ENCODE data around the gene PRG2. TPM values are rescaled to one million over a fixed set of nuclear protein-coding genes. Genes with fewer than 3 reads are reported as not detected.

The PRG2 gene, protein sequence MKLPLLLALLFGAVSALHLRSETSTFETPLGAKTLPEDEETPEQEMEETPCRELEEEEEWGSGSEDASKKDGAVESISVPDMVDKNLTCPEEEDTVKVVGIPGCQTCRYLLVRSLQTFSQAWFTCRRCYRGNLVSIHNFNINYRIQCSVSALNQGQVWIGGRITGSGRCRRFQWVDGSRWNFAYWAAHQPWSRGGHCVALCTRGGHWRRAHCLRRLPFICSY
- total RNA-seq, result 0.26 and 0.73 TPM in 2 replicates

DNA sequence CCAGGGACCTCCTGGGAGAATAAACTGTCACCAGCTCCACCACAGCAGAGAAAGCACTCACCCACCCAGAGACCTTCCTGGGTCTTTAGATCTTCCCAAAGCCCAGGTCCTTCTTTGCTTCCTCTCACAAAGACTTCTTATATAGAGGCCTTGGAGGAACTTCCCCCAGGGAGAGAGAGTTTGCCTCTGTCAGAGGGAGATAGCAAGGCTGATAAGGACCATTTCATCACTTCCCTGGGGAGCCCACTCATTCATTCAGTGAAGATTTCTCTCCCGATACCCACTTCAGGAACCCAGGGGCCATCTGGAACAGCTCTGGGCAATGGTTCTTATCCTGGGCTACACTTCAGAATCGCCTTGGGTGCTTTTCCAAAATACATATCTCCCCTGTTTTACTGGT is at the start of gene PRG2:
Gene PRG2 (minus strand): TSS at position 116 of the 400 bp plus-strand sequence. CDS start 706 bp downstream, outside the sequence.

DNA sequence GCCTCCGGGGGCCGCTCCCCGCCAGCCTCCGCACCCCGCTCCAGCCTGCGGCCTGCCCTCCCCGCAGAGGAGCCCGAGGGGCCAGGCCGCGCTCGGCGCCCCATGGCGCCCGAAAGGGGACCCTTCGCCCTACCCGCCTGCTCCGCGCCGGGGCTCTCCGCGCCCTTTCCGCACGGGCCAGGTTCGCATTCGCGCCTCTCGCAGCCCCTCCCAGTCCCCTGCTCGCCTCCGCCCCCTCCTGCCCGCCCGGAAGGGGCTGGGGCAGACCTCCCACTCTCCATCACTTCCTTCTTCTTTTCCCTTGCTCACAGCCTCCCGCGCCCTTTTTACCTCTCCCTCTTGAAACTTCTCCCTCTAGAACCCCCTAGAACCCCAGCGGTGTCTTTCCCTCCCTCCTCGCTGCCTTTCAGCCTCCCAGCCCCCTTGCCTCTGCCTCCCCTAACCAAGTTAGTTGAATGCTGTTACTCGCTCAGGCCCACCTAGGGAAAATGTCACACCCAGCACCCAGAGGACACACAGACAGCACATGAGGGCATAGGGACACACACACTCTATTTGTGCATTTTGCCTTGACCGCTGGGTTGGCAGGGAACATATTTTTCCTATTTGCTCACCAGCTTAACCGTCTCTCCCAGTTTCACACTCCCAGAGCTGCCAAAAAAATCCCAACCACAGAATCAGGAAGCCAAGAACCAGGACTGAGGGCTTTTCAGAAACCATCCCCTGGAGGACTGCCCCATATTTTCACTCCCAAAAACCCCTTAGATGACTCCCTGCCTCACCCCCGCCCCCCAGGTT is 36.7 kb upstream of the PRG2 start, which contains the start of gene SLC43A3:
Gene SLC43A3 (minus strand): TSS at position 193 of the 798 bp plus-strand sequence. CDS start 949 bp downstream, outside the sequence.

DNA sequence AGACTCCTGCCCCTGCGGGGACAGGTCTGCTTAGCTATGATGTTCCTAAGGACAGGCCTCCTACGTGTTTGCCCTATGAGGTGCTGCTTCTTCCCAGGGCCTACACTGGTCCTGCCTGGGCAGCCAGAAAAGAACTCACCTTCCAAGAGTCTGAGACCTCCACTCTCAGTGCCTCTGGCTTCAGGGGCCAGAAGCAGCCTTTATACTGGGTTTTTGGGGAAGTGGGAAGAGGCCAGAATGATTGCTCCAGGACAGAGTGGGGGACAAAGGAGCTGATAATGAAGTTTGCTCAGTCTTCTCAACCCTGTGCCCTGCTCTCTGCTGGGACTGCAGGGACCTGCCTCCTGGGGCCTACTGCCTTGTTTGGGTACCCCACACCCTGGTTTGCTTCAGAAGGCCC is 9.5 kb downstream of the PRG2 start, which contains the start of gene PRG3:
Gene PRG3 (minus strand): TSS at position 176 of the 400 bp plus-strand sequence. CDS start 442 bp downstream, outside the sequence.

DNA sequence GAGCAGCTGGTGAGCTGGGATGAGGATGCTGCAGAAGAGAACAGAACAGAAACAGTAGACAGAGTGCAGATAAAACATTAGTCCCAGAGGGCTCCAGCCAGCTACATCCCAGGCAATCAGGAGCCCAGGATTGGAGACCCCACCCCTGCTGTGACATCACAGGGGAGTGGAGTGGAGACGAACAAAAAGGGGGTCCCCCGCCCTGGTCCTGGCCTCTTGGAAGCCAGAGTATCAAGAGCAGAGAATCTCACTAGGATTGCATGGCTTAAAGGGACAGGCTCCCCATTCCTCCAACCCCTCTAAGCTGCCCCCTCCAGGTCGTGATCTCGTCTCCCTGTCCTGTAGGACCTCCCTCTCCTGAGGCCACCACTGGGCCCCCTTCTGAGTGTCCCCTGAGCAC is 52.3 kb downstream of the PRG2 start, which contains the start of gene P2RX3:
Gene P2RX3 (plus strand): TSS at position 211 of the 400 bp plus-strand sequence. CDS start 199 bp downstream, outside the sequence.

Other genes with a start within 250 kb of the PRG2 start
- not detected in 2 replicates for gene LRRC55, start 208.7 kb downstream of the PRG2 start, total RNA-seq
- gene APLNR, start 153.4 kb downstream of the PRG2 start, total RNA-seq, result 0.03 and 0.39 TPM in 2 replicates
- 89.9 and 90.3 TPM in 2 replicates for gene TNKS1BP1, start 65.7 kb downstream of the PRG2 start, total RNA-seq
- 49.5 and 59.6 TPM in 2 replicates for gene SSRP1, start 54.8 kb downstream of the PRG2 start, total RNA-seq
- not detected in 2 replicates for gene P2RX3, start 52.3 kb downstream of the PRG2 start, total RNA-seq
- not detected in 2 replicates for gene PRG3, start 9.5 kb downstream of the PRG2 start, total RNA-seq
- 18.2 and 21.3 TPM in 2 replicates for gene SLC43A3, start 36.5 kb upstream of the PRG2 start, total RNA-seq
- 0.13 TPM in 1 of 2 replicates, not detected in the other for gene RTN4RL2, start 69.9 kb upstream of the PRG2 start, total RNA-seq
- 6.3 and 12.7 TPM in 2 replicates for gene SLC43A1, start 125.1 kb upstream of the PRG2 start, total RNA-seq
- gene TIMM10, start 140.1 kb upstream of the PRG2 start, total RNA-seq, result 18.6 and 24.2 TPM in 2 replicates
- gene SMTNL1, start 146.9 kb upstream of the PRG2 start, total RNA-seq, result not detected in 2 replicates
- 46.3 and 60.1 TPM in 2 replicates for gene UBE2L6, start 177.0 kb upstream of the PRG2 start, total RNA-seq
- 11.6 and 43.9 TPM in 2 replicates for gene SERPING1, start 207.0 kb upstream of the PRG2 start, total RNA-seq